RWPE1 (cell line): ENCODE results near the gene OR2B3.

ENCODE experiments used
- CTCF ChIA-PET: fragments of 350-600 bp; sonication (Branson Sonifier 250); formaldehyde crosslinking; extraction: SDS; loops from one replicate; lab custom pipeline; 2021; lab: Yijun Ruan, JAX
- POLR2A ChIA-PET: fragments of 400-600 bp; formaldehyde crosslinking; extraction: SDS; loops from one replicate; lab custom pipeline; 2020; ENCODE audit warnings: antibody characterized with exemption; ENCODE audit not compliant: low non-redundant PET; lab: Yijun Ruan, JAX
- DNase-seq: peaks from one replicate; pipeline ENCODE4 v3.0.0; 2012; ENCODE audit warnings: low spot score
- H3K27ac ChIP-seq: fragments of 450-650 bp; 2 replicates; pipeline ENCODE4 v1.5.1; 2017
- CTCF ChIP-seq: fragments of 450-650 bp; conservative IDR thresholded peaks from 2 replicates; pipeline ENCODE4 v1.5.1; 2017; ENCODE audit warnings: low read depth, mild to moderate bottlenecking

Gene OR2B3

GRCh38 chr6:29099190-29099589, 12.1 kb upstream of the OR2B3 start, which contains the start of gene OR2J1:
Gene OR2J1, plus strand, starts transcription at chr6:29099490. Its CDS starts 1,453 bp downstream, at chr6:29100943.
- no peak within 1 kb of the TSS for H3K27ac ChIP-seq
- DNase-seq: no peak
- CTCF ChIA-PET: no interaction called here
- POLR2A ChIA-PET: no interaction called here
- no peak for TF ChIP-seq CTCF

GRCh38 chr6:29097803-29098202, 10.7 kb upstream of the OR2B3 start:
- DNase-seq: no peak
- ChIA-PET POLR2A (no interaction called here), CTCF (no interaction called here)
- H3K27ac ChIP-seq: no peak overlapping the region
- TF ChIP-seq CTCF: no peak

- CTCF ChIA-PET: no interaction called here
- POLR2A ChIA-PET: no interaction called here
- no peak for TF ChIP-seq CTCF
- DNase-seq: no peak
- H3K27ac ChIP-seq: no peak overlapping the region
Measured at GRCh38 chr6:29092957-29093356, 5.8 kb upstream of the OR2B3 start.

- ChIA-PET CTCF (no interaction called here), POLR2A (no interaction called here)
- H3K27ac ChIP-seq: no peak overlapping the region
- no peak for TF ChIP-seq CTCF
- DNase-seq: no peak
Measured at GRCh38 chr6:29082457-29082856, 4.7 kb downstream of the OR2B3 start.

- POLR2A ChIA-PET: no interaction called here
- CTCF ChIA-PET: no interaction called here
- no peak for TF ChIP-seq CTCF
- no peak overlapping the region for H3K27ac ChIP-seq
- DNase-seq: no peak
Measured at GRCh38 chr6:29081312-29081711, 5.8 kb downstream of the OR2B3 start.

- no peak for TF ChIP-seq CTCF
- CTCF ChIA-PET: no interaction called here
- no peak overlapping the region for H3K27ac ChIP-seq
- no peak for DNase-seq
- POLR2A ChIA-PET: no interaction called here
Measured at GRCh38 chr6:29079203-29079602, 7.9 kb downstream of the OR2B3 start.
